ENCODE measurements around the gene DBH.

DNA sequence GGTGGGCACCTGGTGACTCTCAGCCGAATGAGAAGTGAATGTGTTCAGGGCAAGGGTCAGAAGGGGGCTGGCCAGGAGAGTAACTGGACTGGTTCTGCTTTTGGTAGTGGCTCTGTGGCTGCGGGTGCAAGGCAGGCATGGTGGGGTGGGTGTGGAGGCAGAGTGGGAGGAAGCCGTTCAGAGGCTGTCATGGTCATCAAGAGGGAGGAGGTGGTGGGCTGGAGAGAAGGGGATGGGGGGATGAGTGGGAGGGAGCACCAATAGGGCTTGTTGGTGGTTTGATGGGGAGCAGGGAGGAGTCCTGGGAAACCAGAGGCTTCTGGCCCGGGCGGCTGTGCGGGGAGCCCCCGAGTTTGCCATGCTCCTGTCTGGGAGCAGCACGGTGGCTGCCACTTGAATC, 40.3 kb upstream of the DBH start:
- no peak for TF ChIP-seq CTCF (IDR thresholded peaks at IDR 0.05)
- no peak for TF ChIP-seq ZFX (IDR thresholded peaks at IDR 0.05; ENCODE audit: borderline replicate concordance)
